GM12878 (cell line): ENCODE results near the gene ZNF79. TPM values are rescaled to one million over a fixed set of nuclear protein-coding genes. Genes with fewer than 3 reads are reported as not detected.

ENCODE experiments used
- ATAC-seq: fragments of 200-7000 bp; cut with Tn5 transposase; 3 replicates; pipeline ENCODE4 v1.9.1; 2020; ENCODE audit warnings: mild to moderate bottlenecking, moderate library complexity
- BruUV-seq: library from RNA; stranded (reverse); fragments of 400-500 nt; replicated peaks from 2 replicates; lab custom pipeline; 2021; lab: Mats Ljungman, UMichigan
- CTCF ChIA-PET: fragments of 300-600 bp; sonication (Branson Sonifier 250); formaldehyde crosslinking; extraction: SDS; loops from one replicate; lab custom pipeline; 2021; ENCODE audit warnings: inconsistent platforms; lab: Yijun Ruan, JAX
- POLR2A ChIA-PET: fragments of 350-600 bp; formaldehyde crosslinking; extraction: SDS; loops from one replicate; lab custom pipeline; 2021; ENCODE audit warnings: inconsistent platforms; lab: Charles Lee
- RAD21 ChIA-PET: fragments of 300-600 bp; sonication (Branson Sonifier 250); formaldehyde crosslinking; loops from one replicate; lab custom pipeline; 2023; ENCODE audit warnings: antibody characterized with exemption; ENCODE audit not compliant: unreplicated experiment; lab: Charles Lee
- SMC1A ChIA-PET: fragments of 300-600 bp; sonication (Branson Sonifier 250); formaldehyde crosslinking; loops from one replicate; lab custom pipeline; 2023; ENCODE audit not compliant: unreplicated experiment, uncharacterized antibody; lab: Charles Lee
- DNase-seq: peaks from one replicate; pipeline ENCODE4 v3.0.0-alpha.2; 2011; ENCODE audit warnings: low read depth, low spot score
- FAIRE-seq: peaks from 3 replicates; lab custom pipeline; 2011; peaks lifted over from hg19 to GRCh38; lab: Jason Lieb, UNC
- H2AFZ ChIP-seq: 2 replicates; pipeline ENCODE4 v1.6.0; 2011; ENCODE audit warnings: low read depth, low read length, control low read depth; ENCODE audit not compliant: control insufficient read depth
- H3K27ac ChIP-seq: 2 replicates; pipeline ENCODE4 v1.5.1; 2011; ENCODE audit warnings: control low read depth; ENCODE audit not compliant: control insufficient read depth, insufficient read depth
- H3K27me3 ChIP-seq, 2 experiments: replicated peaks in 1 of 2; 2 replicates each; pipeline versions ENCODE4 v1.6.0 to v1.6.1; 2011; ENCODE audit warnings: low read length in 1 of 2; ENCODE audit not compliant: control insufficient read depth in 2 of 2, insufficient read depth in 2 of 2
- H3K36me3 ChIP-seq, 2 experiments: 2 replicates each; pipeline ENCODE4 v1.5.1; 2011; ENCODE audit warnings: low read length in 1 of 2; ENCODE audit not compliant: control insufficient read depth in 2 of 2, insufficient read depth in 2 of 2
- H3K4me1 ChIP-seq: 2 replicates; pipeline ENCODE4 v1.6.1; 2011; ENCODE audit warnings: mild to moderate bottlenecking, low read length, moderate library complexity, mixed read lengths; ENCODE audit not compliant: control insufficient read depth, insufficient read depth
- H3K4me2 ChIP-seq: 2 replicates; pipeline ENCODE4 v1.6.0; 2011; ENCODE audit warnings: control low read depth; ENCODE audit not compliant: control insufficient read depth, insufficient read depth
- H3K4me3 ChIP-seq: fragments of 200-600 bp; sonication (generic); 2 replicates; pipeline ENCODE4 v1.5.1; 2016
- H3K79me2 ChIP-seq: 2 replicates; pipeline ENCODE4 v1.6.0; 2011; ENCODE audit warnings: low read length; ENCODE audit not compliant: control insufficient read depth, insufficient read depth
- H3K9ac ChIP-seq: 2 replicates; pipeline ENCODE4 v1.8.0; 2011; ENCODE audit warnings: low read length, control low read depth, mixed read lengths; ENCODE audit not compliant: control insufficient read depth, insufficient read depth
- H3K9me3 ChIP-seq: replicated peaks from 3 replicates; pipeline ENCODE4 v1.5.1; 2011; ENCODE audit warnings: mild to moderate bottlenecking, low read length; ENCODE audit not compliant: control insufficient read depth, insufficient read depth
- H4K20me1 ChIP-seq: 2 replicates; pipeline ENCODE4 v1.6.0; 2011; ENCODE audit not compliant: control insufficient read depth, insufficient read depth
- FOS ChIP-seq: IDR thresholded peaks from 3 replicates; pipeline ENCODE4 v1.6.1; 2011; ENCODE audit warnings: borderline replicate concordance; ENCODE audit not compliant: insufficient read length; ENCODE audit errors: extremely low read depth
- IRF4 ChIP-seq: IDR thresholded peaks from 2 replicates; pipeline ENCODE4 v1.6.1; 2011; ENCODE audit warnings: low read depth, low read length
- PML ChIP-seq: IDR thresholded peaks from 2 replicates; pipeline ENCODE4 v1.6.1; 2012; ENCODE audit warnings: low read length, inconsistent platforms
- SIX5 ChIP-seq: IDR thresholded peaks from 2 replicates; pipeline ENCODE4 v1.6.1; 2011; ENCODE audit warnings: mild to moderate bottlenecking, low read depth, low read length, moderate library complexity; ENCODE audit not compliant: severe bottlenecking
- SUPT20H ChIP-seq: IDR thresholded peaks from 2 replicates; pipeline ENCODE4 v1.6.1; 2011; ENCODE audit warnings: low read depth, mild to moderate bottlenecking, low read length, moderate library complexity, borderline replicate concordance; ENCODE audit not compliant: control insufficient read depth
- SUZ12 ChIP-seq: fragments of 200-600 bp; sonication (generic); IDR thresholded peaks from one replicate; pipeline ENCODE4 v1.6.1; 2018; ENCODE audit warnings: antibody characterized with exemption, mild to moderate bottlenecking; ENCODE audit not compliant: unreplicated experiment
- TARDBP ChIP-seq: IDR thresholded peaks from 2 replicates; pipeline ENCODE4 v1.6.1; 2016; ENCODE audit warnings: borderline replicate concordance
- WRNIP1 ChIP-seq: IDR thresholded peaks from 2 replicates; pipeline ENCODE4 v1.6.1; 2011; ENCODE audit warnings: low read depth, low read length, improper control_type of control experiment, borderline replicate concordance
- ZNF217 ChIP-seq: fragments of 450-650 bp; IDR thresholded peaks from 2 replicates; pipeline ENCODE4 v1.6.1; 2017; ENCODE audit warnings: antibody characterized with exemption, mild to moderate bottlenecking
- WGBS: methylation state at CpG from one replicate; pipeline ENCODE4 v1.1.6; 2016; ENCODE audit warnings: low lambda C conversion rate; ENCODE audit not compliant: insufficient replicate concordance, insufficient coverage; ENCODE audit errors: missing lambda C conversion rate; 5-methylcytosine and 5-hydroxymethylcytosine counted together
- in situ Hi-C: fragments of 300-500 bp; cut with MboI; formaldehyde crosslinking; loops from 9 replicates; pipeline ENCODE4 v1.14.3; 2018; ENCODE audit warnings: mixed read lengths
- intact Hi-C: fragments of 100-400 bp; cut with micrococcal nuclease; formaldehyde crosslinking; loops from one replicate; pipeline ENCODE4 v1.14.2; 2022; ENCODE audit not compliant: unreplicated experiment
- polyA plus RNA-seq, 11 experiments: library from polyadenylated mRNA; depleted of rRNA in 4 of 11; unstranded in 6 of 11; stranded (reverse) in 5 of 11; fragments of >200 nt; fragmentation: Nextera tagmentation in 4 of 11; fragmentation: Illumina TruSeq in 1 of 11; extraction: Ambion mirVana in 4 of 11; extraction: Trizol in 1 of 11; gene quantifications; 1 replicate in 1 of 11; 2 replicates in 10 of 11; pipeline versions ENCODE4 v1.2.1 to v1.2.3, GENCODE V29; 2011 to 2016; ENCODE audit warnings: inconsistent platforms in 2 of 11, missing spikeins in 2 of 11, low read depth in 1 of 11
- total RNA-seq, 4 experiments: library from RNA; depleted of rRNA in 3 of 4; stranded (reverse); fragments of >200 nt in 3 of 4; fragmentation: Illumina TruSeq in 1 of 4; extraction: Trizol in 1 of 4; gene quantifications; 2 replicates each; pipeline versions ENCODE4 v1.2.1 to v1.2.3, GENCODE V29; 2013 to 2021
- TF ChIP-seq, protein P1 (sequence below): fragments of 450-650 bp; IDR thresholded peaks from 2 replicates; pipeline ENCODE4 v1.6.1; 2017; ENCODE audit warnings: mild to moderate bottlenecking
- TF ChIP-seq, protein P2 (sequence below): fragments of 450-650 bp; IDR thresholded peaks from 2 replicates; pipeline ENCODE4 v1.6.1; 2017; ENCODE audit warnings: mild to moderate bottlenecking, low read depth, inconsistent platforms; ENCODE audit not compliant: poor library complexity, severe bottlenecking
- TF ChIP-seq, protein P3 (sequence below): fragments of 450-650 bp; formaldehyde crosslinking; IDR thresholded peaks from 2 replicates; pipeline ENCODE4 v1.5.0; 2022; ENCODE audit warnings: mild to moderate bottlenecking, missing genetic modification characterization

Gene ZNF79
- total and polyA plus RNA-seq, 10 of the 15 experiments (the other 5 are each of a cell fraction or from before 2014, with no cell fraction given), result 1.8 to 14.1 (median 11.7) TPM

DNA sequence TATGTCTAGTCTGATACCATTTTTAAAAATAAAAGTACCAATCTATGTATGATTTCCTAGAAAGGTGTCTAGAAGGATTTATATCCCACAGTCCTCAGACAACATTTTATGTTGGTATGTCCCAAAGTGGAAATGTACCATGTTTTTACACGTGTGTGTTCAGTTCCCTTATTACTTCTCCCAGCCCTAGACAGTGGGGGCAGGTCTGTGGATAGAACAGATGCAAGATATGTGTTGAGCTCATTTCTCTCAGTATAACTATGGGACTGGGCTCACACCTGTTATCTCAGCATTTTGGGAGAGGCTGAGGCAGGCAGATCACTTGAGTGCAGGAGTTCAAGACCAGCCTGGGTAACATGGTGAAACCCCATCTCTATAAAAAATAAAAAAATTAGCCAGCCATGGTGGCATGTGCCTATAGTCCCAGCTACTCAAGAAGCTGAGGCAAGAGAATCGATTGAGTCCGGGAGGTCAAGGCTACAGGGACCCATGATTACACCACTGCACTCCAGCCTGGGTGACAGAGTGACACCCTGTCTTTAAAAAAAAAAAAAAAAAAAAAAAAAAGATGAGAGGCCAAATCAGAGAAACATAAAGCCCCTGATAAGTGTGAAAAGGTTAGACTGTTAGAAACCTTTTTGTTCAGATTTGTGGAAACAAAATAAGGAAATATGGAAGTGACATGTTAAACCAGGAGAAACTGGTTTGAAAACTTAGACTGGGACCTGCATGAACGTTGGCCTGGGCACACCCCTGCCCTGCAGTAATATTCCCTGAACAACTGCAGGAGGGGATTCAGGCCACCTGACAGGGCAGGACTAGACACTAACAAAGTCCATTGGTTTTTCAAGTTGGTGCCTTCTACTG, 34.6 kb upstream of the ZNF79 start:
- ATAC-seq, result peak; percentile 21
- Histone ChIP-seq H4K20me1 (no peaks in the 10 kb centered on the region), H3K27me3 (no peaks in the 10 kb centered on the region), H3K9me3 (no peaks in the 10 kb centered on the region), H3K79me2 (no peaks in the 10 kb centered on the region), H3K4me3 (no peak overlapping the region), H3K4me1 (peaks cover 27% of the 10 kb centered on the region), H3K9ac (no peak overlapping the region), H3K27ac (peak overlapping the region; percentile 65), H3K4me2 (no peak overlapping the region), H3K36me3 (no peaks in the 10 kb centered on the region), H2AFZ (peak overlapping the region; percentile 39)
- SMC1A ChIA-PET, result interaction anchor here (0.6 to 1.2 kb wide), 2 partner anchors 34 to 78 kb away, joined by 4 read pairs; partner anchors contain the start of gene ZNF79
- FAIRE-seq, result no peak
- DNase-seq, result no peak
- CTCF ChIA-PET, result interaction anchor here (1.8 kb wide), 1 partner anchor 71 kb away, joined by 3 read pairs; no protein-coding TSS in a partner anchor
- intact Hi-C loops (no loop called here), in situ Hi-C loops (no loop called here)
- POLR2A ChIA-PET, result interaction anchor here (1.1 kb wide), 1 partner anchor 385 kb away, joined by 3 read pairs; no protein-coding TSS in a partner anchor
- 54% methylated on average over 3 of the region's 4 CpGs for WGBS
- RAD21 ChIA-PET, result interaction anchor here (1.0 kb wide), 2 partner anchors 8 to 35 kb away, joined by 3 read pairs; partner anchors contain the start of gene ZNF79
- no TSS peak for BruUV-seq
- TF ChIP-seq, protein P1, sequence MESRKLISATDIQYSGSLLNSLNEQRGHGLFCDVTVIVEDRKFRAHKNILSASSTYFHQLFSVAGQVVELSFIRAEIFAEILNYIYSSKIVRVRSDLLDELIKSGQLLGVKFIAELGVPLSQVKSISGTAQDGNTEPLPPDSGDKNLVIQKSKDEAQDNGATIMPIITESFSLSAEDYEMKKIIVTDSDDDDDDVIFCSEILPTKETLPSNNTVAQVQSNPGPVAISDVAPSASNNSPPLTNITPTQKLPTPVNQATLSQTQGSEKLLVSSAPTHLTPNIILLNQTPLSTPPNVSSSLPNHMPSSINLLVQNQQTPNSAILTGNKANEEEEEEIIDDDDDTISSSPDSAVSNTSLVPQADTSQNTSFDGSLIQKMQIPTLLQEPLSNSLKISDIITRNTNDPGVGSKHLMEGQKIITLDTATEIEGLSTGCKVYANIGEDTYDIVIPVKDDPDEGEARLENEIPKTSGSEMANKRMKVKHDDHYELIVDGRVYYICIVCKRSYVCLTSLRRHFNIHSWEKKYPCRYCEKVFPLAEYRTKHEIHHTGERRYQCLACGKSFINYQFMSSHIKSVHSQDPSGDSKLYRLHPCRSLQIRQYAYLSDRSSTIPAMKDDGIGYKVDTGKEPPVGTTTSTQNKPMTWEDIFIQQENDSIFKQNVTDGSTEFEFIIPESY, result no peak
- TF ChIP-seq SIX5, result no peak
- no peak for TF ChIP-seq SUZ12
- TF ChIP-seq WRNIP1, result no peak
- TF ChIP-seq ZNF217, result no peak
- TF ChIP-seq, protein P2, sequence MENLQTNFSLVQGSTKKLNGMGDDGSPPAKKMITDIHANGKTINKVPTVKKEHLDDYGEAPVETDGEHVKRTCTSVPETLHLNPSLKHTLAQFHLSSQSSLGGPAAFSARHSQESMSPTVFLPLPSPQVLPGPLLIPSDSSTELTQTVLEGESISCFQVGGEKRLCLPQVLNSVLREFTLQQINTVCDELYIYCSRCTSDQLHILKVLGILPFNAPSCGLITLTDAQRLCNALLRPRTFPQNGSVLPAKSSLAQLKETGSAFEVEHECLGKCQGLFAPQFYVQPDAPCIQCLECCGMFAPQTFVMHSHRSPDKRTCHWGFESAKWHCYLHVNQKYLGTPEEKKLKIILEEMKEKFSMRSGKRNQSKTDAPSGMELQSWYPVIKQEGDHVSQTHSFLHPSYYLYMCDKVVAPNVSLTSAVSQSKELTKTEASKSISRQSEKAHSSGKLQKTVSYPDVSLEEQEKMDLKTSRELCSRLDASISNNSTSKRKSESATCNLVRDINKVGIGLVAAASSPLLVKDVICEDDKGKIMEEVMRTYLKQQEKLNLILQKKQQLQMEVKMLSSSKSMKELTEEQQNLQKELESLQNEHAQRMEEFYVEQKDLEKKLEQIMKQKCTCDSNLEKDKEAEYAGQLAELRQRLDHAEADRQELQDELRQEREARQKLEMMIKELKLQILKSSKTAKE, result no peak
- TF ChIP-seq PML, result no peak
- no peak for TF ChIP-seq TARDBP
- TF ChIP-seq, protein P3, sequence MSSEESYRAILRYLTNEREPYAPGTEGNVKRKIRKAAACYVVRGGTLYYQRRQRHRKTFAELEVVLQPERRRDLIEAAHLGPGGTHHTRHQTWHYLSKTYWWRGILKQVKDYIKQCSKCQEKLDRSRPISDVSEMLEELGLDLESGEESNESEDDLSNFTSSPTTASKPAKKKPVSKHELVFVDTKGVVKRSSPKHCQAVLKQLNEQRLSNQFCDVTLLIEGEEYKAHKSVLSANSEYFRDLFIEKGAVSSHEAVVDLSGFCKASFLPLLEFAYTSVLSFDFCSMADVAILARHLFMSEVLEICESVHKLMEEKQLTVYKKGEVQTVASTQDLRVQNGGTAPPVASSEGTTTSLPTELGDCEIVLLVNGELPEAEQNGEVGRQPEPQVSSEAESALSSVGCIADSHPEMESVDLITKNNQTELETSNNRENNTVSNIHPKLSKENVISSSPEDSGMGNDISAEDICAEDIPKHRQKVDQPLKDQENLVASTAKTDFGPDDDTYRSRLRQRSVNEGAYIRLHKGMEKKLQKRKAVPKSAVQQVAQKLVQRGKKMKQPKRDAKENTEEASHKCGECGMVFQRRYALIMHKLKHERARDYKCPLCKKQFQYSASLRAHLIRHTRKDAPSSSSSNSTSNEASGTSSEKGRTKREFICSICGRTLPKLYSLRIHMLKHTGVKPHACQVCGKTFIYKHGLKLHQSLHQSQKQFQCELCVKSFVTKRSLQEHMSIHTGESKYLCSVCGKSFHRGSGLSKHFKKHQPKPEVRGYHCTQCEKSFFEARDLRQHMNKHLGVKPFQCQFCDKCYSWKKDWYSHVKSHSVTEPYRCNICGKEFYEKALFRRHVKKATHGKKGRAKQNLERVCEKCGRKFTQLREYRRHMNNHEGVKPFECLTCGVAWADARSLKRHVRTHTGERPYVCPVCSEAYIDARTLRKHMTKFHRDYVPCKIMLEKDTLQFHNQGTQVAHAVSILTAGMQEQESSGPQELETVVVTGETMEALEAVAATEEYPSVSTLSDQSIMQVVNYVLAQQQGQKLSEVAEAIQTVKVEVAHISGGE, result no peak
- no peak for TF ChIP-seq SUPT20H
- TF ChIP-seq FOS, result no peak
- no peak for TF ChIP-seq IRF4
